PFSK-1 (cell line): Measurements from ENCODE around the gene PDE3B.

Experiments used
- POLR2AphosphoS5 ChIP-seq: IDR thresholded peaks from 2 replicates; pipeline ENCODE4 v1.6.1; 2012; ENCODE audit warnings: low read depth, mild to moderate bottlenecking, control low read depth, low read length, moderate library complexity
- REST ChIP-seq, 2 experiments: IDR thresholded peaks; 2 replicates each; pipeline versions ENCODE4 v1.6.1 to v1.8.0; 2011 to 2012; ENCODE audit warnings: low read depth in 2 of 2, low read length in 2 of 2, control low read depth in 1 of 2, inconsistent platforms in 1 of 2, mild to moderate bottlenecking in 1 of 2, moderate library complexity in 1 of 2; ENCODE audit not compliant: insufficient read depth in 1 of 2

GRCh38 chr11:14784230-14784629, 140.6 kb downstream of the PDE3B start:
- TF ChIP-seq POLR2AphosphoS5 (no peak), REST (IDR thresholded peaks at IDR 0.05; ENCODE audit: insufficient read depth in 1 of 2, low read depth in 2 of 2, low read length in 2 of 2) (no peak)
